Testis (tissue), 3 donors: Measurements from ENCODE around the gene ACBD6. TPM values are rescaled to one million over a fixed set of nuclear protein-coding genes. Genes with fewer than 3 reads are reported as not detected.

Experiments
- DNase-seq: peaks from one replicate; pipeline ENCODE4 v3.0.0-alpha.2; 2019
- H3K27ac ChIP-seq, 2 donors: fragments of 200-600 bp; sonication (generic); one replicate each; pipeline ENCODE4 v1.5.1; 2019
- H3K27me3 ChIP-seq: fragments of 200-600 bp; sonication (generic); one replicate; pipeline ENCODE4 v1.5.1; 2019
- H3K36me3 ChIP-seq: fragments of 200-600 bp; sonication (generic); one replicate; pipeline ENCODE4 v1.5.1; 2017; ENCODE audit warnings: low read depth; ENCODE audit errors: missing control alignments
- H3K4me1 ChIP-seq: fragments of 200-600 bp; sonication (generic); one replicate; pipeline ENCODE4 v1.5.1; 2019
- H3K4me3 ChIP-seq, 2 donors: fragments of 200-600 bp; sonication (generic); one replicate each; pipeline ENCODE4 v1.5.1; 2017 to 2019
- H3K9me3 ChIP-seq: fragments of 200-600 bp; sonication (generic); one replicate; pipeline ENCODE4 v1.5.1; 2017
- CTCF ChIP-seq, 3 experiments: fragments of 450-650 bp in 2 of 3; fragments of 200-600 bp in 1 of 3; sonication (generic) in 1 of 3; IDR thresholded peaks; one replicate each; pipeline ENCODE4 v1.5.1; 2016 to 2019; ENCODE audit warnings: antibody characterized with exemption in 3 of 3, mild to moderate bottlenecking in 2 of 3, moderate library complexity in 1 of 3
- POLR2A ChIP-seq: fragments of 450-650 bp; IDR thresholded peaks from one replicate; pipeline ENCODE4 v1.6.1; 2017; ENCODE audit warnings: antibody characterized with exemption, mild to moderate bottlenecking, moderate library complexity
- WGBS, 2 donors: methylation state at CpG; one replicate each; pipeline ENCODE4 v1.1.5; 2018; 5-methylcytosine and 5-hydroxymethylcytosine counted together
- intact Hi-C: fragments of 100-400 bp; cut with DNase I; formaldehyde crosslinking; loops from one replicate; pipeline ENCODE4 v1.15.1; 2023; ENCODE audit warnings: low total_unique reads
- polyA plus RNA-seq: library from polyadenylated mRNA; stranded (reverse); fragments of 350-450 nt; fragmentation: Illumina TruSeq; extraction: RNeasy Lipid Tissue Mini Kit (QIAGEN cat#74804); gene quantifications from one replicate; pipeline ENCODE4 v1.2.3, GENCODE V29; 2014; ENCODE audit warnings: low read depth, low replicate concordance; ENCODE audit not compliant: insufficient read depth
- total RNA-seq, 2 donors: library from RNA; depleted of rRNA; stranded (reverse); fragments of >200 nt; gene quantifications; one replicate each; pipeline ENCODE4 v1.2.3, GENCODE V29; 2016

ACBD6 gene
- total and polyA plus RNA-seq, 3 donors from 2014 or later: 61.9 to 102 (median 97.2) TPM

GRCh38 chr1:180273066-180273465, 229.3 kb downstream of the ACBD6 start:
- intact Hi-C loops: no loop called here
- H3K27ac ChIP-seq: no peak overlapping the region
- WGBS, 2 donors: 90 to 97% methylated on average over 2 of the region's 2 CpGs

GRCh38 chr1:180272395-180272794, 230.0 kb downstream of the ACBD6 start:
- no peaks in the 10 kb centered on the region for H3K4me1 ChIP-seq
- no peaks in the 10 kb centered on the region for H3K9me3 ChIP-seq
- DNase-seq: no peak
- intact Hi-C loops: no loop called here
- 84 to 93% methylated on average over 4 of the region's 4 CpGs for WGBS, 2 donors
- H3K27me3 ChIP-seq: no peaks in the 10 kb centered on the region
- no peak overlapping the region for H3K27ac ChIP-seq
- no peak overlapping the region for H3K4me3 ChIP-seq
- no peak for TF ChIP-seq POLR2A
- no peaks in the 10 kb centered on the region for H3K36me3 ChIP-seq

More at GRCh38 chr1:180273066-180273465, 229.3 kb downstream of the ACBD6 start:
- Histone ChIP-seq H3K4me3 (no peak overlapping the region), H3K9me3 (no peaks in the 10 kb centered on the region), H3K27me3 (no peaks in the 10 kb centered on the region), H3K4me1 (no peaks in the 10 kb centered on the region), H3K36me3 (no peaks in the 10 kb centered on the region)
- no peak for TF ChIP-seq POLR2A
- TF ChIP-seq CTCF (IDR thresholded peaks at IDR 0.05): no peak
- DNase-seq: no peak

GRCh38 chr1:180271272-180272255, 230.8 kb downstream of the ACBD6 start:
- no peak for TF ChIP-seq POLR2A
- no peak for TF ChIP-seq CTCF (IDR thresholded peaks at IDR 0.05)
- H3K27me3 ChIP-seq: no peaks in the 10 kb centered on the region
- WGBS, 2 donors: 74 to 90% methylated on average over 13 to 23 of the region's 23 CpGs
- intact Hi-C loops: no loop called here
- no peak overlapping the region for H3K27ac ChIP-seq
- no peaks in the 10 kb centered on the region for H3K4me1 ChIP-seq
- DNase-seq: no peak
- no peaks in the 10 kb centered on the region for H3K36me3 ChIP-seq
- no peak overlapping the region for H3K4me3 ChIP-seq
- no peaks in the 10 kb centered on the region for H3K9me3 ChIP-seq

- WGBS, 2 donors: 69 to 85% methylated on average over 8 of the region's 8 CpGs
- Histone ChIP-seq H3K36me3 (no peaks in the 10 kb centered on the region), H3K9me3 (no peaks in the 10 kb centered on the region), H3K4me1 (no peaks in the 10 kb centered on the region), H3K27ac (no peak overlapping the region), H3K4me3 (no peak overlapping the region), H3K27me3 (no peaks in the 10 kb centered on the region)
- intact Hi-C loops: no loop called here
- TF ChIP-seq POLR2A: no peak
- no peak for TF ChIP-seq CTCF (IDR thresholded peaks at IDR 0.05)
- no peak for DNase-seq
Observed at GRCh38 chr1:180270530-180271271, 231.7 kb downstream of the ACBD6 start.
